ENCODE data around the gene DAP.
A peak's percentile ranks its signal among the peaks of the same experiment; 100 is the strongest.

The DAP gene

DNA sequence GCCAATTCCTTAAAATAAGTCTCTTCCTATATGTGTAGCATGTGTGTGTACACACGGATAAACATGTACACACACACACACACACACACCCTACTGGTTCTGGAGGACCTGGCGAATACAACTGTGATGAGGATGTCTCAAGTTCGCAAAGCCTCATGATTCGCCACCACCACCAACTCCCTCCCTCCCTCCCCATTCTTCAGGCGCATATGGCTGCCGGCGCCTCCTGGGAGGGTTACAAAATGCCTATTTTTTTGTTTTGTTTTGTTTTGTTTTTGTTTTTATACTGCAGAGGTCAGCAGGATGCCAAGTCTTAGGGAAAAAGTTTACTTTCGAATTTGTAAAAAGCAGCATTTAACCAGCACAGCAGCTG, 88.0 kb downstream of the DAP start:
- TF ChIP-seq OSR1 (CRISPR knock-in tag; IDR thresholded peaks at IDR 0.05) (no peak), ISL1 (CRISPR knock-in tag; IDR thresholded peaks at IDR 0.05) (no peak), ZFP30 (CRISPR knock-in tag; IDR thresholded peaks at IDR 0.05) (no peak), TOX (CRISPR knock-in tag; IDR thresholded peaks at IDR 0.05; ENCODE audit: borderline replicate concordance) (no peak), RARB (CRISPR knock-in tag; IDR thresholded peaks at IDR 0.05) (no peak), ZC3H10 (CRISPR knock-in tag; IDR thresholded peaks at IDR 0.05) (no peak), TSHZ2 (CRISPR knock-in tag; IDR thresholded peaks at IDR 0.05) (no peak), ZFP3 (CRISPR knock-in tag; IDR thresholded peaks at IDR 0.05) (no peak), TCF4 (CRISPR knock-in tag; IDR thresholded peaks at IDR 0.05; ENCODE audit: borderline replicate concordance) (no peak), ZNF565 (CRISPR knock-in tag; conservative IDR thresholded peaks at IDR 0.05; ENCODE audit: low read depth) (no peak)
- TF ChIP-seq, protein P1, sequence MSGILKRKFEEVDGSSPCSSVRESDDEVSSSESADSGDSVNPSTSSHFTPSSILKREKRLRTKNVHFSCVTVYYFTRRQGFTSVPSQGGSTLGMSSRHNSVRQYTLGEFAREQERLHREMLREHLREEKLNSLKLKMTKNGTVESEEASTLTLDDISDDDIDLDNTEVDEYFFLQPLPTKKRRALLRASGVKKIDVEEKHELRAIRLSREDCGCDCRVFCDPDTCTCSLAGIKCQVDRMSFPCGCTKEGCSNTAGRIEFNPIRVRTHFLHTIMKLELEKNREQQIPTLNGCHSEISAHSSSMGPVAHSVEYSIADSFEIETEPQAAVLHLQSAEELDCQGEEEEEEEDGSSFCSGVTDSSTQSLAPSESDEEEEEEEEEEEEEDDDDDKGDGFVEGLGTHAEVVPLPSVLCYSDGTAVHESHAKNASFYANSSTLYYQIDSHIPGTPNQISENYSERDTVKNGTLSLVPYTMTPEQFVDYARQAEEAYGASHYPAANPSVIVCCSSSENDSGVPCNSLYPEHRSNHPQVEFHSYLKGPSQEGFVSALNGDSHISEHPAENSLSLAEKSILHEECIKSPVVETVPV (CRISPR knock-in tag; IDR thresholded peaks at IDR 0.05) = no peak
- no peak for ATAC-seq

DNA sequence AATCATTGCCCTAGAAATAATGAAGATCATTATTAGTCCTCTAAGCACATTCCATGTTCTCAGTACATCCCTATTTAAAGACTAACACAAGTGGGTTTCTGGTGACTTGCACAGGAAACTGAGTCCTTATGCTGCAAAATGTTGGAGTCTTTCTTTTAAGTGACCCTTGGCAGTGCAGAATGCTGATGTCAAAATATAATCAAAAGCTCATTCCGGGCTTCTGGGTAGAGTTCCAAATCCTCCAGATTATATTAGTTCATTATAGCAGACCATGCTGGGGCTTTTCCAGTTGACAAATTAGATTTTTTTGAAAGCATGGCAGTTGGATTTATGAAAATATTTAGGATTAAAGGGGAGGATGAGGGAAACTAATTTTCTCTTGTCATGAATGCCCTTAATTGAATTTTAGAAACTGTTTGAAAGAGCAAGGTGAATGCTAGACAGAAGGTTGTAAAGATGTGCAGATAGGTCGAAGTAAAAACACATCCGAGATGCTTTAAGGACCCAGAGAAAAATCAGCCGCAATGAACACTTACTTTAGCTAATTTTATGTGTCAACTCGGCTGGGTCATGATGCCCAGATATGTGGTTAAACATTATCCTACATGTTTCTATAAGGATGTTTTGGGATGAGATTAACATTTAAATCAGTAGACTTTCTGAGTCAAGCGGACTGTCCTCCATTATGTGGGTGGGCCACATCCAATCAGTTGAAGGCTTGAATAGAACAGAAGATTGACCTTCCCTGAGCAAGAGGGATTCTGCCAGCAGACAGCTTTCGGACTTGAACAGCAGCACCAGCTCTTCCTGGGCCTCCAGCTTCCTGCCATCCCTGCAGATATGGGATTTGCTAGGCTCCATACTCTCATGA, 88.7 kb downstream of the DAP start:
- no peak for ATAC-seq
- TF ChIP-seq ISL1 (CRISPR knock-in tag; IDR thresholded peaks at IDR 0.05) = peak; percentile 55
- TF ChIP-seq, protein P2, sequence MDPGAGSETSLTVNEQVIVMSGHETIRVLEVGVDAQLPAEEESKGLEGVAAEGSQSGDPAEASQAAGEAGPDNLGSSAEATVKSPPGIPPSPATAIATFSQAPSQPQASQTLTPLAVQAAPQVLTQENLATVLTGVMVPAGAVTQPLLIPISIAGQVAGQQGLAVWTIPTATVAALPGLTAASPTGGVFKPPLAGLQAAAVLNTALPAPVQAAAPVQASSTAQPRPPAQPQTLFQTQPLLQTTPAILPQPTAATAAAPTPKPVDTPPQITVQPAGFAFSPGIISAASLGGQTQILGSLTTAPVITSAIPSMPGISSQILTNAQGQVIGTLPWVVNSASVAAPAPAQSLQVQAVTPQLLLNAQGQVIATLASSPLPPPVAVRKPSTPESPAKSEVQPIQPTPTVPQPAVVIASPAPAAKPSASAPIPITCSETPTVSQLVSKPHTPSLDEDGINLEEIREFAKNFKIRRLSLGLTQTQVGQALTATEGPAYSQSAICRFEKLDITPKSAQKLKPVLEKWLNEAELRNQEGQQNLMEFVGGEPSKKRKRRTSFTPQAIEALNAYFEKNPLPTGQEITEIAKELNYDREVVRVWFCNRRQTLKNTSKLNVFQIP (CRISPR knock-in tag; IDR thresholded peaks at IDR 0.05; ENCODE audit: borderline replicate concordance, low read depth) = no peak

DNA sequence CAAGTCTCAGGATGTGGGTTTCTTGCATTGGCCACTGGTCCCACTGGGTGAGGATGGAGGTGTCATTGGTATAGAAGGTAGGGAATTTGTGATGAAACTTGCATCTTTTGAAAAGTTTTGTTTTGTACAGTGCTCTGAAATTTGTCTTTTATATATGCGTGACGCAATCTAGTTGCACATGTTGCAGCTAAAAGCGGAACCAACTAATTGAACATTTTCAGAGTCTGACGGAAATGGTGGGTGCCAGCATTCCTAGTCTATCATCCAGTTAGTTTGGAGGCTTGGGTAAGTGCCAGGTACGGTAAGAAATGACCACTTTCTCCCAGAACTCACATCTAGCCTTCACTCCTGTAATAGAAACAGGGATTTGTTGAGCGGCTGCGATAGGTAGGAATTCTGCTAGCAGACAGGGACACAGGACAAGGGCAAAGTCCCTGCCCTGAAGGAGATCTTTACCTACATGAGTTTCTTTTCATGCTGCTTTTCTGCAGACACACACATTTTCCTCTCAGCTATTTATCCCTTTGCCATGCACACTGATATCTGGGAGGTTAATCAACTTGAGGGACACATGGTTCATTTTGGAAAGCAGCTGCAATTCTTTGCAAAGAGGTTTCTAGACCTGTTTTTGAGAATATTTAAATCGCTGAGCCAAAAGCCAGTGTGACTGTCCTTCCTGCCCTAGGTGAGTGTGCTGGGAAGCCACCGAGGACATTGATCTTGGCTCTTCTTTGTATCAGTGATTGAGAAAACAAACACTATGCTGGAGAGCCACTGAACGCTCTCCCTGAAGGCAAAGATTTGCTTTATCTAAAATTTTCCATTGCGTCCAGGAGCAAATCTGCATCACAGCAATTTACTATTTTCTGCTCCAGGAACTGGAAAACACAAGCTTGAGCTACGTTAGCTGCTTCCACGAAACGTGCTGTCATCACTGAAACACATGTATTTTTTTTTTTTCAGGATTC, 89.7 kb downstream of the DAP start:
- TF ChIP-seq ISL1 (CRISPR knock-in tag; IDR thresholded peaks at IDR 0.05) (0 out of 2 replicates have a peak, but pooled peaks have one; percentile 9), RARB (CRISPR knock-in tag; IDR thresholded peaks at IDR 0.05) (no peak), ZNF8 (CRISPR knock-in tag; IDR thresholded peaks at IDR 0.05) (no peak), TOX (CRISPR knock-in tag; IDR thresholded peaks at IDR 0.05; ENCODE audit: borderline replicate concordance) (no peak), ZNF70 (CRISPR knock-in tag; IDR thresholded peaks at IDR 0.05) (no peak), ZNF565 (CRISPR knock-in tag; conservative IDR thresholded peaks at IDR 0.05; ENCODE audit: low read depth) (no peak)
- ATAC-seq = no peak; the same call in 1 of the 3 replicates

GRCh38 chr5:10669983-10670382, 91.1 kb downstream of the DAP start:
- no peak for ATAC-seq
- TF ChIP-seq CSDC2 (CRISPR knock-in tag; IDR thresholded peaks at IDR 0.05) = no peak
- TF ChIP-seq ESRRG (CRISPR knock-in tag; IDR thresholded peaks at IDR 0.05) = no peak
- TF ChIP-seq, protein P2 (CRISPR knock-in tag; IDR thresholded peaks at IDR 0.05; ENCODE audit: borderline replicate concordance, low read depth) = no peak
- no peak for TF ChIP-seq OSR1 (CRISPR knock-in tag; IDR thresholded peaks at IDR 0.05)
- no peak for TF ChIP-seq ZNF8 (CRISPR knock-in tag; IDR thresholded peaks at IDR 0.05)
- TF ChIP-seq CREB5 (CRISPR knock-in tag; IDR thresholded peaks at IDR 0.05; ENCODE audit: low read depth) = no peak
- TF ChIP-seq, protein P1 (CRISPR knock-in tag; IDR thresholded peaks at IDR 0.05) = no peak
- TF ChIP-seq TSHZ2 (CRISPR knock-in tag; IDR thresholded peaks at IDR 0.05) = no peak

Measured in SK-N-SH treated with all-trans-retinoic acid at 6 μM for 48 hours (cell line).